Ovary (tissue), 3 donors: Measurements from ENCODE around the gene MSI2.

Source experiments
- POLR2A ChIP-seq: fragments of 450-650 bp; IDR thresholded peaks from one replicate; pipeline ENCODE4 v1.6.1; 2017; ENCODE audit warnings: antibody characterized with exemption, mild to moderate bottlenecking, moderate library complexity
- TF ChIP-seq, protein P1 (sequence below), 3 donors: fragments of 450-650 bp in 2 of 3; fragments of 200-600 bp in 1 of 3; IDR thresholded peaks; one replicate each; pipeline versions ENCODE4 v1.5.1 to v1.8.0; 2016 to 2022; ENCODE audit warnings: antibody characterized with exemption in 3 of 3, mild to moderate bottlenecking in 1 of 3
- donor health status: DM: no; HTN: no; CAD: no.

GRCh38 chr17:57236686-57237299 lies 19.5 kb upstream of the MSI2 start:
- no peak for TF ChIP-seq POLR2A
- TF ChIP-seq, protein P1, sequence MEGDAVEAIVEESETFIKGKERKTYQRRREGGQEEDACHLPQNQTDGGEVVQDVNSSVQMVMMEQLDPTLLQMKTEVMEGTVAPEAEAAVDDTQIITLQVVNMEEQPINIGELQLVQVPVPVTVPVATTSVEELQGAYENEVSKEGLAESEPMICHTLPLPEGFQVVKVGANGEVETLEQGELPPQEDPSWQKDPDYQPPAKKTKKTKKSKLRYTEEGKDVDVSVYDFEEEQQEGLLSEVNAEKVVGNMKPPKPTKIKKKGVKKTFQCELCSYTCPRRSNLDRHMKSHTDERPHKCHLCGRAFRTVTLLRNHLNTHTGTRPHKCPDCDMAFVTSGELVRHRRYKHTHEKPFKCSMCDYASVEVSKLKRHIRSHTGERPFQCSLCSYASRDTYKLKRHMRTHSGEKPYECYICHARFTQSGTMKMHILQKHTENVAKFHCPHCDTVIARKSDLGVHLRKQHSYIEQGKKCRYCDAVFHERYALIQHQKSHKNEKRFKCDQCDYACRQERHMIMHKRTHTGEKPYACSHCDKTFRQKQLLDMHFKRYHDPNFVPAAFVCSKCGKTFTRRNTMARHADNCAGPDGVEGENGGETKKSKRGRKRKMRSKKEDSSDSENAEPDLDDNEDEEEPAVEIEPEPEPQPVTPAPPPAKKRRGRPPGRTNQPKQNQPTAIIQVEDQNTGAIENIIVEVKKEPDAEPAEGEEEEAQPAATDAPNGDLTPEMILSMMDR (IDR thresholded peaks at IDR 0.05) = no peak
